GM18508 (cell line): Measurements from ENCODE around the gene GATAD2A.
"Not testable (repeated sequence)": the region's sequence is repeated elsewhere in the genome, so short reads cannot be mapped to it uniquely, and the experiment has no call there.

Experiments
- ATAC-seq: cut with Tn5 transposase; IDR thresholded peaks from one replicate; pipeline ENCODE4 v1.9.1; 2021; ENCODE audit warnings: moderate number of reproducible peaks; ENCODE audit not compliant: insufficient read depth, unreplicated experiment

GATAD2A gene

DNA sequence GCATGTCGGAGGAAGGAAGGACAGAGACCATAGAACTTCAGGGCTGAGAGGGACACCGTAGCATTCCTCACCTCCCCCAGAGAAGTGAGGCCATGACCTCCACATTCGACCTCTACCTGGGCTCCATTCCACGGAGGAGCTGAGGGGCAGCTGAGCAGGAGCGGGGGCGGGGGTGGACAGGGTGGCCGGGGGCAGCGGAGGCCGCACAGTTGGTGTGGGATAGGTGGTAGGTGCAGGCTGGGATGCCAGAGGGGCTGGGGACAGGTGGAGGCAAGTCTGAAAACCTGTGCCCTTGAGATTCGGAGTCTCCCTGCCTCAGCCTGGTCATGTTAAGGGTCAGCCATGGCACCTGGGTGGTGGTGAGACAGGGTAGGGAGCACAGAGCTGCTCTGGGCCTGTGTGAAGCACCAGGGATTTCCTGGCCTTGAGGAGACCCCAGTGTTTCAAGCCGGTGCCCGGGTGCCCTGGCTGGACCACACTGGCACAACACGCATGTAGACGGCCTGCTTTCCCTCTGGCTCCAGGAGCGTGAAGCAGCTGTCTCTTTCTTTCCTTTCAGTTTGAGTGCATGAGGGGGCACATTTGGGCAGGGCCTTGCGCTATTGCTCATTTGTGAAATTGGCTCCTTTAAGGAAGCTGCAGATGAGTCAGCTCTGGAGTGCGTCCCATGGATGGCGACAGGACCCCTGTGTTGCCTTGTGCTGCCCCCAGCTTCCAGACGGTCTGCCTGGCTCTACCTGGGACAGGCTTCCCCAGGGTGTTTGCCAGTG is 58.1 kb downstream of the GATAD2A start:
- no peak for ATAC-seq

DNA sequence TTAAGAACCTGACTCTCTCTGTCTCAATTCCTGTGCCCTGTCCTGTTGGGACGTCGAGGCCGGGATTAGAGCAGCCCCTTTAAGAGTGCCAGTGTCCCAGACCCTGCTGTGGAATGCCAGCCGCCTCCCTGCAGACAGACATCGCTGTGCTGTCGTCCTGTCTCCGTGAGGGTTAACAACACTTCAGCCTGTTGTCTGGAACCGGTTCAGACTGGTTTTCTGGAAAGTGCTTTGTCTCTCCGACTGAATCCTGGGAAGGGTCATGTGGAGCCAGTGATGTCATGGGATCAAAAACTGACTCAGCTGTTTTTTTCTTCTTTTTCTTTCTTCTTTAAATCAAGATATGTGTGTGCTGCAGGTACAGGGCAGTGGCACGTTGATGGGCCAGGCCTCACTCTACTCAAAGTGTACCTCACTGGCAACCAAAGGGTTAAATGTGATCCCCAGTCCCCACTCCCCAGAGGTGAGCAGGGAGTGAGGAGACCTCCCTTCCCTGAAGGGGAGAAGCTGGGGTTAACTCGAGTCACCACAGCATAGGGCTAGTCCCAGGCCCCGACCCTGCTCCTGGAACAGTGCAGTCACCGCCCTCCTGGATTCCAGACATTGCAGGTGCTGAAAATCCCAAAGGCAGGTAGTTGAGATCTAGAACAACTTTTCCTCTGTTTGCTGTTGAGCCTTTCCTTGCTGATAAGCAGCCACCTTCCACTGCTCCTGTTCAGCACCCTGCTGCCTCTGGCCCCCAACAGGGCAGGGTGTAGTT is 59.0 kb downstream of the GATAD2A start:
- no peak for ATAC-seq

DNA sequence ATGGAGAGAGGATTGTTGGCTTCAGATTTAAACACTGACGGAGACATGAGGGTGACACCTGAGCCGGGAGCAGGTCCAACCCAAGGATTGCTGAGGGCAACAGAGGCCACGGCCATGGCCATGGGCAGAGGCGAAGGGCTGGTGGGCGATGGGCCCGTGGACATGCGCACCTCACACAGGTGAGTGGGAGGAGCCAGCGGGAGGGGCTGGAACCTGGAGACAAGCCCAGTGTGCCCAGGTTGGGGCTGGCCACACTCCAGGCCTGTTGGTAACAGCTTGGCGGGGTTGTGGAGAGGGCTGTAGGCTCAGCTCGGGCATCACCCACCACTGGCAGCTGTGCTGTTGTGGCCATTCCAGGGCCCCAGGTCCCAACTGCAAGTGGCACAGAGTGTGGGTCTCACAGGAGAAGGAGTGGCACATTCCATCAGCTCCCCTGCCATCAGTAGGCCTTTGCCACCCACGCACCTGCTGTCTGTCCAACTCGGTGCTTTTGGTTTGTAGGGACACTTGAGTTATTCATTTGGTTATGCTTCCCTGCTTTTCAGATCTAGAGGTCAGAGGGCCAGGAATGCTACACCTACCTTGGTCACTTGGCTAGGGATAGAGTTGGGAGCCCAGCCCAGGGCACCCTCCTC is 60.1 kb downstream of the GATAD2A start:
- ATAC-seq, result no peak

DNA sequence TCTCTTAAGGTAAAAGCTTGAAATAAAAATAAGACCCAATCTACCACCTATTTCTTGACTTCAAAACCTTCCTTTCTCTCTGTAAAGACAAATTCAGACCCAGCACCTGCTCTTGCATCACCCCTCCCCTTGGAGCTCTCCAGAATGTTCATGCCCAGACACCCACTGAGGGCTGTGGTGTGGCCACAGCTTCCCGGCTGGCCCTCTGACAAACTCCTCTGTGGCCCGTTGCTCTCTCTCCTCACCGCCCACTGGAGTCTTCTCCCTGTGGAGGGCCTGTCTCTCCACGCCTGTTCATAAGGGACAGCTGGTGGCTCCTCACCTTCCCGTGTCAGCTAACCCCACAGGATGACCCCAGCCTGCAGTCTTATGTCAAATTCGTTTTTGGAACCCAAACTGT is 60.7 kb downstream of the GATAD2A start:
- no peak for ATAC-seq

DNA sequence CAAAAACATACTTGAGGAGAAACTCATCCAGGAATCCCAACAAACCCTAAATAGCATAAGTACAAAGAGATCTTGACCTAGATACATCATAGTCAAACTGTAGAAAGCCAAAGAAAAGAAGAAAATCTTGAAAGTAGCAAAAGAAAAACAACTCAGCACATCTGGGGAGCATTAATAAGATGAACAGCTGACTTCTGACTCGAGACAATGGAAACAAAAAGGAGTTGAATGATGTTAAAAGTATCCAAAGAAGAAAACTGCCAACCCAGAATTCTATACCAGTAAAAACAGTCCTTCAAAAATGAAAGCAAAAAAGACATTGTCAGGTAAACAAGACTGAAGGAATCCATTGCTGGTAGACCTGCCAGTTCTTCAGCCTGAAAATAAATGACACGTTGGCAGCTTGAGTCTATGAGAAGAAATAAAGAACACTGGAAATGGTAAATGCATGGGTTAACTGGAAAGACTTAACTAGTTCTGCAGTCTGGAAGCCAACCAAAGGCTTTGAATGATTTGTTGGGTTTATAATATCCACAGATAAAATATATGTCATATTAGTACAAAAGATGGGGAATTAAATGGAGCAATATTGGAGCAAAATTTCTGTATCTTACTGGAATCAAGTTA is 63.1 kb downstream of the GATAD2A start:
- ATAC-seq, result no peak

DNA sequence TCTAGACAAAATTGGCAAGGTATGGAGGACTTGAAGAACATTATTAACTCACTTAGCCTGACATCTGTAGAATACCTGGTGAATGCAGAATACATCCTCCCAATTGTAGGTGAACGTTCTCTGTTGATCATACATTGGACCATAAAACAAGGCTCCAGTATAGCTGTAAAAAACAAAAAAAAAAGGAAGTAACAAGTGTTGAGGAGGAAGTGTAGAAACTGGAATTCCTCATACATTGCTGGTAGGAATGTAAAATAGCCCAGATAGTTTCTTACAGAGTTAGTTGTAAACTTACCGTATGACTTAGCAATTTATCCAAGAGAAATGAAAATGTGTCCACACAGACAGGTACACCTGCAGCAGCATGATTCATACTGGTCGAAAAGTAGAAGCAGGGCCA is 65.1 kb downstream of the GATAD2A start:
- no peak for ATAC-seq

DNA sequence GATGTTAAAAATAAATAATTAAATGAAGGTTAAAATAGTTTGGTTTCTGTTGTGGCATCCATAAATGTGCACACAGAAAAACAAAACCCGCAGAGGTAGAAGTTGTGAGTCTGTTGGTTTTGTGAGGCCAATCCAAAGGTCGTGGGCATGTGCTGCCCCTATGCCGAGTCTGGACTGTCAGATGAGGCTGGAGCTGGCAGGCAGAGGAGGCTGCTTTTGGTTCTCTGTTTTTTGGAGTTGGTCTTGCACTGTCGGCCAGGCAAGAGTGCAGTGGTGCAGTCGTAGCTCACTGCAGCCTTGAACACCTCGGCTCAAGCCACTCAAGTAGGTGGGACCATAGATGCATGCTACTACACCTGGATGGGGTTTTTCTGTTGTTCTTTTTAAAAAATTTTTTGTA is 66.2 kb downstream of the GATAD2A start:
- no peak for ATAC-seq

DNA sequence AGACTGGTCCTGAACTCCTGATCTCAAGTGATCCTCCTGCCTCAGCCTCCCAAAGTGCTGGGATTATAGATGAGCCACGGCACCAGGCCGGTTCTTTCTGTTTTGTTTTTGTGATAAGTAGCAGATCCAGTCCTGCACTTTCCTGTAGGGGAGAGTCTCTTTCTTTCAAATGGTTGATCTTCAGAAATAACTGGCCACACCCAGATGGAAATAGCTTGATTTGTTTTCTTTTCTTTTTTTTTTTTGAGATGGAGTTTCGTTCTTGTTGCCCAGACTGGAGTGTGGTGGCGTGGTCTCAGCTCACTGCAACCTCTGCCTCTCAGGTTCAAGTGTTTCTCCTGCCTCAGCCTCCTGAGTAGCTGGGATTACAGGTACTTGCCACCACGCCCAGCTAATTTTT is 66.6 kb downstream of the GATAD2A start:
- not testable (repeated sequence) for ATAC-seq

DNA sequence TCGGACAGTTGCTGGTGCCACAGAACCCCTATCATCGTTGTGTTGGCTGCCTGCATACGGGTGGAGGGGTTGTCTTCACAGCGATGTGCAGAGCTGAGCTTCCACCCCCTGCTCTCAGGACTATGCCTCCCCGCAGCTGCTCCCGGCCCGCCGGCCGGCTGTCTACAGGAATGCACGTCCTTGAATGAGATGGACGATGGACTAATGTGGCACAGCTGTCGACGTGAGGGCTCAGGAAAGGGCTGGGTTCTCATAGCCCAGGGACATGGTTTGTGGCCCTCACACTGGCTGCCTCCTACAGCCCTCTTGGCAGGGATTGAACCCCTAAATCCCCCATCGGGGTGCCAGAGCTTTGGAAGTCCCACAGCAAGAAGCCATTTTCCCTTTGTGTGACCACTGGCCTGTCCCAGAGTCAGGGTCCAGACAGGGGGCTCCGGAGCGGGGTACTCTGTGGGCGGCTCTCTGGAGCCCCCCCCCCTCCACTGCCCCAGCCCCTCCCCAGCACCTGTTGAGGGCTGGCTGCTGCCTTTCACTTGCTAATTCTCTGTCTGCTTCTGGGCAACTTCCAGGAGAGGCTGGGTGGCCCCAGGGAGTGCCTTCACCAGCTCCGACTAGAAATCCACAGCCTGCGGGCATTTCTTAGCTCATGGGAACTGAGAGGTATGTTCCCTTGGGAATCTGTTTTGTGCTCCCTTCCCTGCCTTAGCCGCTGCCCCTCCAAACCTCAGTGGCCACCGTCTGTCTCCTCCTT is 69.7 kb downstream of the GATAD2A start:
- no peak for ATAC-seq

DNA sequence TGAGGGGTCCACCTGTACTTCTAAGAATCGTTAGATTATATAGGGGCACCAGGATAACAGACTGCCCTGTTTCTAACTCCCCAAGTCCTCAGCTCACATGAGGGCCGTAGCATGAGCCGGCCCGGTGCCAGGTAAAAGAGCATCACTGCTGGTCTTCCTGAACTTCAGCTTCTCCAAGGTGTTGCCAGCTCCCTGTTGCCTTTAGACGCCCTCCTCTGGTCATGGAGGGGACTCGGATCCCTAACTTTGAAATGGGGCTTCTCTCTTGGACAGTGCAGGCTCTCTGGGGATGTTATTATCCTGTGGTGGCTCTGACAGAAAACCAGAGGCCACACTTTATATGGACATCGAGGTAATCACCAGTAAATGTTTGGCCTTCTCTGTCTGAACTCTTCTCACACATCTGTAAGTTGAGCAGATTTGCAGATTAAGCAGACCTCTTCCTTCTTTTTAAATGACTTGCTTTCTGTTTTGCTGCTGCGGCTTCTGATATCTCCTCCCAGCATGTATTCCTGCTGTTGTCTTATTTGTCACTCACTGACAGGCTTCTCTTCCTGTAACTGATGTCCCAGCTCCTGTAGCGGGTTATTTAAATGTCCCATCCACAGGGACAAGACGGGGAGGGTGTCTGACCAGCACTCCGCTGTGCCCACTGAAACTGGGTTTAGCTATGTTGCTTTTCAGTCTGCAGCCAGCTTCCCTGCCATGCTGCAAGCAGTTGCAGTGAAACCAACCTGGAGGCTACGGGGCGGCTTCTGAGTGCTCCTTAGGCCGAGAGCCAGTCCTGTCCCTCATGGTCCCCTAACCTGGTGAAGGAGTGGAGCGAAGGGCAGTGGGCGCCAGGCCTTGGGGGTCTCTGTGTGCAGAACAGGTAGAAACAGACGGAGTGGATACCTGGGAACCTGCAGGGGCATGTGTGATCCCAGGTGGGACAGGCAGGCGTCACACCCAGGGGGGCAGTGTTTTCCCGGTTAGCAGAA is 70.7 kb downstream of the GATAD2A start:
- no peak for ATAC-seq

DNA sequence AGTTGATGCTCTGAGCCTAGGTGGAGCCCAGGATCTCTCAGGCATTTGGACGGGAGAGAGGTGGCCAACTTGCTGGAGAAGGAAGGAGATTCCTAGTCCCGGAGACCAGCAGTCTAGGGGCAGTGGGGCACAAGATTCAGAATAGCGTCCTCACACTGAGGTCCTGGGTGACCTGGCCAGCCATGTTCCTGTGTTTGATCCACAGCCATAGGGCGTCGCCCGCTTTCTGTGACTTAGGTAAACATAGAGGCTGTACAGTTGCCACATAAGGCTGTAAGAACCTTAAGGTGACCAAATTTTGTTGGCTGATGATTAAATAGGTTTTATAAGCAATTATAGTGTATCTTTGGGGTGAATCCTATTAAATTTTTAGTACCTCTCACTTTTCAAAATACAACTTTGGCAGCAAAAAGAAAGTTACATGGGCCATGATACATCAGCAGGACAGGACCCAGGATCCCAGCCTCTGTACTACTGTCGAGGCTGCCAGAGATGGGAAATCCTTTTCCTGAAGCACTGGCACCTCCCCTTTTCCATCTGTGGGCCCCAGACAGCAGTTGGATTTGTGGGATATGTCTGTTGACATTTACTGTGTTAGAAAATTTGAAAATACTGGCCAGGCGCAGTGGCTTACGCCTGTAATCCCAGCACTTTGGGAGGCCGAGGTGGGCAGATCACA is 72.4 kb downstream of the GATAD2A start:
- ATAC-seq, result no peak

DNA sequence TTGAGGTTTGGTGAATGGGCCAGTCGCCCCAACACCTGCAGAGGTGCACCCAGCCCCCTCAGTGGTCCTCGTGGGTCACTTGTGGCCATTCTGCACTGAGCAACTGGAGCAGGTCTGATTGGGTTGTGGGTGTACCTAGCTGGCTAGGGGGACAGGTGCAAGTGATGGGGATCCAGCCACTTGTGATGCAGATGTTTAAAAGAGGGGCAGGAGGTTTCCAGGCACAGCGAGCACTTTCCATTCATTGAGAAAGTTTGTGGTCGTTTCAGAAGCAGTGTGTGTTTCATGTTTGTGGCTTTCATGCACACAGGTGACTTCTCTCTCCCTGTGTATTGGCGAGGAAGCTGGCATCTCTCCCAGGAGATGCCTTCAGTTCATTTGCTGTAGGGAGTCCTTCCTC is 75.2 kb downstream of the GATAD2A start:
- ATAC-seq, result no peak

DNA sequence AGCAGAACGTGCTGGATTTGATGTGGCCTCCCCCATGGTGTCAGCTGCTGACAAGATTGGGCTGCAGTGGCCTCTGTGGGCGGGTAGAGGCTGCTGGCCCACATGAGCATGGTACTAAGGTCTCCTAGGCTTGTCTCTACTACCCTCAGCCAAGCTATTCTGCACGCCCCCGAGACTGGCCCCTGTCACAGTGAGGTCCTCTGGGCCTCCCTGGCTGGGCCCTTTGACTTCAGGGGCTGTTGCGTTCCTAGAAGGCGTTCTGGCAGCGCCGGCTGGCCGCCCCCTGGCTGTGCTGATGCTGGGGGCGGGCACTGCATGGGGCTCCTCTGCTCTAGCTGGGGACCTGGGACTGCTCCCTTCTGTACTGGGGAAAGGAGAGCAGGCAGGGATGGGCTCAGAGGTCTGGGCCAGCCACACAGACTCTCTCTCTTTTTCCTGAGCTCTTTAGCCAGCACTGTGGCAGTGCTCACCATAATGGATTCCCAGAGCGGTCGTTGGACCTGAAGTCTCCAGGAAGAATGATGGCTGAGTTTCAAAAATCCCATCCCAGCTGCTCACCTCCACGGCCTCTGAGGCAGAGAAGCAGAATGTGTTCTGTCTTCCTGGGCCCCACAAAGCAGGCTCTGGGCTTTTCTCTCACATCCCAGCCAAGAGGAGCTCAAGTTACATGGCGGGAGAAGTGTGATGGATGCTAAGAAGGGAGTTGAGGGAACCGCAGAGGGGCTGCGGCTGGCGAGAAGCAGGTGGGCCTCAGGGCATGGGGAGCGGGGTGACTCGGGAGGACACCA is 77.5 kb downstream of the GATAD2A start:
- ATAC-seq, result no peak

DNA sequence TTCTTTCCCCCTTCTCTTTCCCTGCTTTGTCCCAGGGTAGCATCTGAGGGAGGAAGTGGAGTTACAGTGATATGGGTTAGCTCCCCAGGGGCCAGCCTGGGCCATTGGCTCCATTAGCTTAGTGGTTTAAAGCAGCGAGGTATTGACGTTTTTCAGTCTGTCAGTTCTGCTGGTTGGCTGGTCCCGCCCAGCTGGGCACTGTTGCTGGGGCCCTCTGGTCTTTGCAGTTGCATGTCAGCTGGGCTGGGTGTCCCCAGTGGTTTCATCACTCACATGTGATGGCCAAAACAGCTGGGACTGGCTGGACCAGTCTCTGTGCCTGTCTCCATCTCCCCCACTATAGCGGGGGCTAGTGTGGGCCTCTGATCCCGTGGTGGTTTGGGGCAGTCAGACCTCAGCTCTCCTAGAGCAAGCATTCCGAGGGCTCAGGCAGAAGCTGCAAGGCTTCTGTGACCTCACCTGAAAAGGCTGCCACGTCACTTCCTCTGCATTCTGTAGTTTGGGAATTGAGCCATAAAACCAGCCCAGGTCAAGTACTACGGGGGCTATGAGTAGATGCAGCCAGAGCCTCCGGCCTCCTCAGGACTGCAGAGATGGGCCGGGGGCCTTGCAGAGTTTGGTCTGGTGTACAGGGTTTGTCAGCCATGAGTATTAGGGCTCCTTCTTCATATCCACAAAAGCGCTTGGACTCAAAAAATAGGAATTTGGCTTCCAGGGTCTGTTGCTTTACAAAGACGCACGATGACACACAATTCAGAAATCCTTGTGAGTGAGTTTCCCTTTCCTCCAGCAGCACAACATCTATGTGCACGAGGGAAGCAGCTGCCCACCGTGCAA is 79.9 kb downstream of the GATAD2A start:
- no peak for ATAC-seq

DNA sequence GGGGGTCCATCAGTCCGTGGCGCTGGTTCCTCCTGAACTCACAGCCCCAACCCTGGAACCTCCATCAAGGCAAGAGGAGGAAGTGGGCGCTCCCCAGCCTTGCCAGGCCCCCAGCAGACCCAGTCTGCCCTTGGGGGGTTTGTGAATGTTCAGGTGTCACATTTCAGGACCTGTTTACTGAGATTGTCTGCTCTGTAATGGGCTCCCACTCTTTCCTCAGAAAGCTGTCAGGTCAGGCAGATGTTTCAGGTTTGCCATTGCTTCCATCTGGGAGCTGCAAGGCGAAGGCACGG is 80.5 kb downstream of the GATAD2A start:
- ATAC-seq, result no peak

DNA sequence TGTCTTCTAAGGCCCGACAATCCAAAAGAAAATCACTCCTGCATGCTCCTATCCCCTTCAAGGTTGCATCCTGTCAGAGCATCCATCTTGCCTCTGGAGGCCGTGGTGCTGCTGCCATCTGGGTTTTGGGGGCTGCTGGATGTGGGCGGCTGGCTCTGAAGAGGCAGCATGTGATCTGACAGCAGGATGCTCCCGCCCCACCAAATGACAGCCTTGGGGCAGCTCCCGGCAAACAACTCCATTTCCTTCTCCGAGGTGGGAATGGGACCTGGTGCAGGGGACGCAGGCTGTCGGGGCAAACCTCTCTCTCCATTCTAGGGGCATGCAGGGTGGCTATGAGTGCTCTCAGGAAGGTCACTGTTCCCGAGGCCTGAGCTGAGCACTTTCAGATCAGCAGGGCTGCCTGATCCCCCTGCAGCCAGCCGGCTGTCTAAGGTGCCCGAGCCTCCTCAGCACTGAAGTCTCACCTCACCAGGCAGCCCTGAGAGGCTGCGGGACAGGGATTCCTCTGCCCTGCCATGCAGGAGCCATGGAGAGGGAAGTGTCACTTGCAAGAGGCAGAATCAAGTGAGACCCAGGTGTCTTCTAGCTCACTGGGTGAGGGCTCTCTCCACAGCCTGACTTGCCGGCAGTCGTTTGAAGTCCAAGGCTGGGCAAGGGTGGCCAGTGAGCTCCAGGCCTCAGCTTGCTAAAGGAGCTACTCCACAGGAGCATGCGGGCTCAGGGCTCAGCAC is 81.0 kb downstream of the GATAD2A start:
- ATAC-seq, result no peak
